Measurements from ENCODE around the gene ANKRA2. TPM values are rescaled to one million over a fixed set of nuclear protein-coding genes. Genes with fewer than 3 reads are reported as not detected.

Gene ANKRA2, protein sequence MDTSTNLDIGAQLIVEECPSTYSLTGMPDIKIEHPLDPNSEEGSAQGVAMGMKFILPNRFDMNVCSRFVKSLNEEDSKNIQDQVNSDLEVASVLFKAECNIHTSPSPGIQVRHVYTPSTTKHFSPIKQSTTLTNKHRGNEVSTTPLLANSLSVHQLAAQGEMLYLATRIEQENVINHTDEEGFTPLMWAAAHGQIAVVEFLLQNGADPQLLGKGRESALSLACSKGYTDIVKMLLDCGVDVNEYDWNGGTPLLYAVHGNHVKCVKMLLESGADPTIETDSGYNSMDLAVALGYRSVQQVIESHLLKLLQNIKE
- 9.1 and 11.6 TPM in 2 replicates for total RNA-seq (2014; rRNA removed; shearing (Covaris generic))

DNA sequence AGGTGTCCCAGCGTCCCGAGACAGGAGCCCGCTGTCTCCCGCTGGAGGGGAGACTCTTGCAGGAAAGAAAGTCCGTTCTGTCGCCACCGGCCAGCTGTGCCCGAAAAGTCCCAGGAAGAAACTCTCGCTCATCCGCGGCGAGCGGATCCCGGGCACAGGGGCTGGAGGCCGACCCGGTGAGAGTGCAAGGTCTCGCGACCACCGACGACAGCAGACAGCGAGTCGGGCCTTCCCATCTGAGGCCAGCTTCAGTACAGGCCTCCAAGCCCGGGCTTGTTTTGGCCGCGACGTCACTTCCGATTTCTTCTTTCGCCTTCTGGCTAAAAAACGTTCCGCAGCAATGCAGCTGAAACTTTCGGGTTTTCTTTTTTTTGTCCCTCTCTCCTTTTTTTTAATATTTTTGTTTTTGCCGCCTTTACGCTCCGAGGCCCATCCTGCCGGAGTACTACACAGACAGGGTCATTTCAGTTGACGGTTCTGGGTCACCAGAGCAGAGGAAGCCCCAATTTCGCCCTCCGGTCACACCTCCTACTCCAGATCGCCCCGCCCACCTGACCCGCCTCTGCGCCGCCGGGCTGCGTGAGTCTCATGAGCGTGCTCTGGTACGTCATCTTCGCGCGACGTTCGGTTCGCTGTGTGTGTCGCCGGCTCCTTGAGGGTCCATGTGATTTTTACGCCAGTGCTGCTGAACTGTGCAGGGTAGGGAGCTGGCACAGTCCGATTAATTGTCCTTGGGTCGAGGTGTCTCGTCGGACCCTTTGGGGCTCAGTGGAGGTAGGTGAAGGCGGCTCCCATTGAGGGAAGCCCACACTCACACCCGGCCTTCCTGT, at the start of gene ANKRA2, which contains the start of gene UTP15:
ANKRA2 (minus strand) TSS at position 501 of the 830 bp plus-strand sequence. CDS start 2,758 bp downstream, outside the sequence.
UTP15 (plus strand) TSS at position 605 of the 830 bp plus-strand sequence. CDS start 1,602 bp downstream, outside the sequence.

Other genes with a start within 250 kb of the ANKRA2 start
- gene FOXD1, start 116.9 kb downstream of the ANKRA2 start, total RNA-seq (2014; rRNA removed; shearing (Covaris generic)), result 8.5 and 16.1 TPM in 2 replicates
- 708 and 759 TPM in 2 replicates for gene BTF3, start 67.2 kb downstream of the ANKRA2 start, total RNA-seq (2014; rRNA removed; shearing (Covaris generic))
- 43.3 and 45.3 TPM in 2 replicates for gene UTP15, start 104 bp upstream of the ANKRA2 start, total RNA-seq (2014; rRNA removed; shearing (Covaris generic))
- gene ARHGEF28, start 60.6 kb upstream of the ANKRA2 start, total RNA-seq (2014; rRNA removed; shearing (Covaris generic)), result 24.4 and 28.0 TPM in 2 replicates

All from A375 (cell line).